HEK293T (cell line): ENCODE data around the gene INPP5E.

ENCODE experiments used
- CTCF ChIA-PET: fragments of 350-600 bp; formaldehyde crosslinking; extraction: SDS; loops from one replicate; lab custom pipeline; 2021; ENCODE audit warnings: antibody characterized with exemption, inconsistent platforms; lab: Yijun Ruan, JAX
- POLR2A ChIA-PET: fragments of 350-600 bp; formaldehyde crosslinking; extraction: SDS; loops from one replicate; lab custom pipeline; 2020; ENCODE audit warnings: antibody characterized with exemption, inconsistent platforms; lab: Yijun Ruan, JAX
- DNase-seq: peaks from one replicate; pipeline ENCODE4 v3.0.0; 2012; ENCODE audit warnings: mixed read lengths; ENCODE audit errors: extremely low spot score
- ARNT ChIP-seq: fragments of 450-650 bp; IDR thresholded peaks from 2 replicates; pipeline ENCODE4 v1.6.1; 2017; ENCODE audit warnings: mild to moderate bottlenecking
- BHLHE40 ChIP-seq: fragments of 450-650 bp; IDR thresholded peaks from 2 replicates; pipeline ENCODE4 v1.6.1; 2016; ENCODE audit warnings: mild to moderate bottlenecking, moderate library complexity, borderline replicate concordance
- CTBP1 ChIP-seq: fragments of 450-650 bp; IDR thresholded peaks from 2 replicates; pipeline ENCODE4 v1.6.1; 2016; ENCODE audit warnings: borderline replicate concordance
- ELF4 ChIP-seq: fragments of 450-650 bp; IDR thresholded peaks from 2 replicates; pipeline ENCODE4 v1.6.1; 2017; ENCODE audit warnings: antibody characterized with exemption
- FOXA1 ChIP-seq: fragments of 450-650 bp; IDR thresholded peaks from 2 replicates; pipeline ENCODE4 v1.6.1; 2016; ENCODE audit warnings: mild to moderate bottlenecking
- FOXK2 ChIP-seq: fragments of 450-650 bp; IDR thresholded peaks from 2 replicates; pipeline ENCODE4 v1.6.1; 2016; ENCODE audit warnings: mild to moderate bottlenecking
- FOXM1 ChIP-seq: fragments of 450-650 bp; IDR thresholded peaks from 2 replicates; pipeline ENCODE4 v1.6.1; 2017; ENCODE audit warnings: mild to moderate bottlenecking, borderline replicate concordance
- HDGF ChIP-seq: fragments of 450-650 bp; IDR thresholded peaks from 2 replicates; pipeline ENCODE4 v1.6.1; 2017; ENCODE audit warnings: antibody characterized with exemption, borderline replicate concordance
- L3MBTL2 ChIP-seq: fragments of 450-650 bp; conservative IDR thresholded peaks from 2 replicates; pipeline ENCODE4 v1.6.1; 2016; ENCODE audit warnings: mild to moderate bottlenecking
- LEF1 ChIP-seq: fragments of 450-650 bp; IDR thresholded peaks from 2 replicates; pipeline ENCODE4 v1.6.1; 2017; ENCODE audit warnings: mild to moderate bottlenecking, borderline replicate concordance
- NFRKB ChIP-seq: fragments of 450-650 bp; IDR thresholded peaks from 2 replicates; pipeline ENCODE4 v1.6.1; 2016; ENCODE audit warnings: mild to moderate bottlenecking, moderate library complexity
- SP1 ChIP-seq: fragments of 450-650 bp; IDR thresholded peaks from 2 replicates; pipeline ENCODE4 v1.6.1; 2017
- SUZ12 ChIP-seq: fragments of 450-650 bp; IDR thresholded peaks from 2 replicates; pipeline ENCODE4 v1.6.1; 2016; ENCODE audit warnings: mild to moderate bottlenecking
- TARDBP ChIP-seq: fragments of 450-650 bp; IDR thresholded peaks from 2 replicates; pipeline ENCODE4 v1.6.1; 2016
- ZNF384 ChIP-seq: fragments of 450-650 bp; IDR thresholded peaks from 2 replicates; pipeline ENCODE4 v1.6.1; 2016
- TF ChIP-seq, protein P1 (sequence below): fragments of 450-650 bp; IDR thresholded peaks from 2 replicates; pipeline ENCODE4 v1.6.1; 2016

INPP5E gene

DNA sequence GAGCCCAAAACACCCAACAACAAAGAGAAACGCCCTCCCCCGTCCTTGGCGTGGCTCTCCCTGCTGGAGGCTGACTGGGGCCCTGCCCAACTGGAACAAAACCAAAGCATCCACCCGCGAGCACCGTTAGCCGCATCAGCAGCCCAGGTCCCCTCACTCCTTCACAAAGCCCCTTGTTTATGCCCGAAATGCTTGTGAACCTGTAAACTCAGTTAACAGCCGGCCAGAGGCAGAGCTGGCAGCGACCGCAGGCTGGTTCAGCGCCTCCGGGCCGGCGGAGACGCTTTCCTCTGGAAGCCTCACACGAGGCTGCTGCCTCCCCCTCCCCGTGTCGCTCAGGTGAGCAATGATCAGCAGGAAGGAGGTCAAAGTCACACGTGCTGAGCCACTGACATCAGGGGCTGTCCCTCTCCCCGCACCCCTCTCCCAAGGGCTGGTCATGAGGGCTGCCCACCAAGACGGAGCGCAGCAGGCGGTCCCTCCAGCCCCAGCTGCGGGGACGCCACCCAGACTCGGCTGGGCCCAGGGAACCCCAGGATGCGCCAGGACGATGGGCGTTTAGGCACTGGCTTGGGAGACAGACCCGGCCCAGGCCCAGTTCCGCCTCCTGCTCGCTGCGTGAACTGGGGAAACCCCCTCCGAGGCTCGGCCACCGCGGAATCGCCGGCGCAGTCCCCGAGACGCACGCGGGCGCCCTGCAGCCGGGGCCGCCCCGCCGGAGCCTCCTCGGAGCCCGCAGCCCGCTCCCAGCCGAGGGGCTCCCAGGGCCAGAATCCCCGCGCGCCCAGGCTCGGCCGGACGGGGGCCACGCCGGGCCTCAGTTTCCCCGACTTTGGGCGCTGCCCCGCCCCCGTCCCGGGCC lies 40.2 kb downstream of the INPP5E start:
- CTCF ChIA-PET = no interaction called here

DNA sequence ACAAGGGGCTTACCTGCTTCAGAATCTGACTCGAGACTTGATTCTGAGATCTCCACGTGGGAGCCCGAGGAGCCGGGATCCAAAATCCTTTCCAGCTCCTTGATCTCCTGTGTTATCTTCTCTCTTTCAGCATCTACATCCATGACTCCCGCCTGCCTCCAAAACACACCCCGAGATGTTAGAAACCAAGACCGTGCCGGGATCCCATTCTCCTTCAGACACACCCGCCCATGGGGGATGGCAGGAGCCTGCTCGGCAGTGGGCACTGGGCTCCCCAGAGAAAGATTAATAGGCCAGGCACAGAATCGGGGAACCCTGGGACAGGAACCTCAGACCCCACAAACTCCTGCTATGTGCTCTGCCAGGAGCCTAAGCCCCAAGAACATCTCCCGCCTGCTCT lies 41.4 kb downstream of the INPP5E start:
- TF ChIP-seq FOXM1 = no peak
- no peak for TF ChIP-seq FOXA1
- TF ChIP-seq TARDBP = no peak
- no peak for TF ChIP-seq SUZ12
- TF ChIP-seq ELF4 = no peak
- TF ChIP-seq, protein P1, sequence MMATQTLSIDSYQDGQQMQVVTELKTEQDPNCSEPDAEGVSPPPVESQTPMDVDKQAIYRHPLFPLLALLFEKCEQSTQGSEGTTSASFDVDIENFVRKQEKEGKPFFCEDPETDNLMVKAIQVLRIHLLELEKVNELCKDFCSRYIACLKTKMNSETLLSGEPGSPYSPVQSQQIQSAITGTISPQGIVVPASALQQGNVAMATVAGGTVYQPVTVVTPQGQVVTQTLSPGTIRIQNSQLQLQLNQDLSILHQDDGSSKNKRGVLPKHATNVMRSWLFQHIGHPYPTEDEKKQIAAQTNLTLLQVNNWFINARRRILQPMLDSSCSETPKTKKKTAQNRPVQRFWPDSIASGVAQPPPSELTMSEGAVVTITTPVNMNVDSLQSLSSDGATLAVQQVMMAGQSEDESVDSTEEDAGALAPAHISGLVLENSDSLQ = no peak
- no peak for TF ChIP-seq BHLHE40
- no peak for TF ChIP-seq FOXK2
- no peak for DNase-seq
- CTCF ChIA-PET = no interaction called here
- POLR2A ChIA-PET = interaction anchor here (1.3 kb wide), 1 partner anchor 11 kb away, joined by 3 read pairs; no protein-coding TSS in a partner anchor

More for the DNA sequence above, 40.2 kb downstream of the INPP5E start:
- POLR2A ChIA-PET = interaction anchor here (0.5 to 1.3 kb wide), 2 partner anchors 10 to 20 kb away, joined by 3 read pairs; no protein-coding TSS in a partner anchor
- peak; percentile 27 for DNase-seq
- TF ChIP-seq ARNT (no peak), L3MBTL2 (no peak), HDGF (no peak), LEF1 (no peak), FOXA1 (no peak), TARDBP (no peak), BHLHE40 (no peak), ELF4 (no peak)

DNA sequence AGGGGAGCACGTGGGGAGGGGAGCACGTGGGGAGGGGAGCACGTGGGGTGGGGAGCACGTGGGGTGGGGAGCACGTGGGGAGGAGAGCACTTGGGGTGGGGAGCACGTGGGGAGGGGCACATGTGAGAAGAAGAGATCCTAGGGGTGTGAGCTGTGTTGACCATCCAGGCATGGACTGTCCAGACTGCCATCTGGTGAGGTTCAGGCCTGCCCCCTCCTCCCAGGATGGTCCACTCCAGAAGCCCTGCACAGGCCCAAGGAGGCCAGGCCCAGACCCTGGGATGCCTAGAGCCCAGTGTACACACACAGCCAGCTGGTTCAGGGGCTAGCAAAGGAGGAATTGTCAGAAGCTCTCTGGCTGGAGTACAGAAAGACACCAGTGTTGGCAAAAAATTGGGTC lies 42.0 kb downstream of the INPP5E start:
- POLR2A ChIA-PET = interaction anchor here (1.0 kb wide), 1 partner anchor 35 kb away, joined by 4 read pairs; no protein-coding TSS in a partner anchor
- no peak for TF ChIP-seq FOXM1
- no peak for TF ChIP-seq HDGF
- no peak for TF ChIP-seq ZNF384
- no peak for TF ChIP-seq FOXK2
- no peak for TF ChIP-seq CTBP1
- no peak for TF ChIP-seq L3MBTL2
- TF ChIP-seq NFRKB = no peak
- TF ChIP-seq LEF1 = no peak
- CTCF ChIA-PET = no interaction called here
- DNase-seq = no peak

DNA sequence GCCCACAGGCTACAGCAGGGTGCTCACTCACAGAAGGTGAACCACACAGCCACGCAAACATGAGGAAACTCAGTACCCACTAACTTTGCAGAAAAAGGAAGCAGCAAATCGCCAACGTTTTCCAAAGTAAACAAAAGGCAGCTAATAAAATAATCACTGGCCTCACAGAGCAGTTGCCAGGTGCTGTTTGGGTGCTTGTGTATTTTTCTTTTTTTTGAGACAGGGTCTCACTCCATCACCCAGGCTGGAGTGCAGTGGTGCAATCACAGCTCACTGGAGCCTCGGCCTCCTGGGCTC lies 43.5 kb downstream of the INPP5E start:
- ChIA-PET CTCF (interaction anchor here (0.6 kb wide), 1 partner anchor 83 kb away, joined by 6 read pairs; no protein-coding TSS in a partner anchor), POLR2A (no interaction called here)
- DNase-seq = no peak
- TF ChIP-seq L3MBTL2 (no peak), FOXA1 (no peak), CTBP1 (no peak), SP1 (no peak), ELF4 (no peak), TARDBP (no peak), SUZ12 (no peak), FOXK2 (no peak), BHLHE40 (no peak), FOXM1 (no peak), LEF1 (no peak)
- TF ChIP-seq, protein P1 = no peak

DNA sequence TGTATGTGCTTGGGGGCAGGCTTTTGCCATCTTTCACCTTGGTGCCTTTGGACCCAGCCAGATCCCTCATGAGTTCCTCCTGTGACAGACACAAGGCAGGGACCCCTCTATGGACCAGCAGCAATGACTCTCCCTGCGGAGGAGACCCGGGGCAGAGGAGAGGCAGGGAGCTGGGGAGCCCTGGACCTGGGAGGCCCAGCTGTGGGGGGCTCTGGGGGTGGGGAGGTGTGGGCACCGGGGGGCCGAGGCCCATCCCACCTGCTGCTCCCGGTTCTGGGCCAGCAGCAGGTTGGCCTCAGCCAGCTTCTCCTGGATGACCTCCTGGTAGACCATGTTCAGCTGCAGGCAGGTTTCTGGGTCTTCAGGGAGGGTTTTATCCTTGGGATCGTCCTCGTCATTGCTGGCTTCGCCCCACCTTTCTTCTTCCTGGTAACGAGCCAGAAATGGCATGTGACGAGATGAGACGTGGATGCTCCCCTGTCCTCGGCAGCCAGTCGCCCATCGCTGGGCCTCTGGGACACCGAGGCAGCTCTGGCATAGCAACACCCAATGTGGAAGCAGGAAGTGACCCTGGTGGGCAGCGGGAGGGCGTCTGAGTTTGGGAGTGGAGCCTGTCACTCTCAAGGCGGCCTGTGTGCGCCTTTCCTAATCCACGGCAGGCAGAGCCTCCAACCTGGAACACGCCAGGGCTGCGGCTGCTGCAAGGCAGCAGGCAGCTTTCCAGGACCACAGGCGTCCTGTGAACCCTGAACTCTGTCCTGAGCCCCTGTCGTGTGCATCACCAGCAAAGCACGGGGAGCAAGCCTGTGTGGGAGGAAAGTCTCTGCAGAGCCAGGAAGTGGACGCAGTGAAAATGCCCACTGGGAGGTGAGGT lies 44.1 kb downstream of the INPP5E start:
- ChIA-PET POLR2A (no interaction called here), CTCF (no interaction called here)
- TF ChIP-seq FOXM1 (no peak), NFRKB (no peak), ARNT (no peak), FOXK2 (no peak), SP1 (no peak), ELF4 (no peak), LEF1 (no peak), TARDBP (no peak), HDGF (no peak), L3MBTL2 (no peak), CTBP1 (no peak), ZNF384 (no peak)
- TF ChIP-seq, protein P1 = no peak

DNA sequence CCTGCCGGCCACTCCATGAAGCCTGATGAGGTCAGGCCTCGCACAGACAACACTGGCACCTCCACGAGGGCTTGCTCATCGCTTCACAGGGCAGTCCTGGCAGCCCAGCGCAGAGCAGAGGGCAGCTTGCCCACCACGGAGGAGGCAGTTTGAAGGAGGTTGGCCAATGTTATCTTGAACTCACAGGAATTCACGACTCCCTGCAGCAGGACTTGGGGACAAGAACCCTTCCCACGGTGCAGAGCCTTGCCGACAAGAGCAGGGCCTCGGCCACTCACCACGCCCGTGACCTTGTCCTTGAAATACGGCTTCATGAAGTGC lies 44.7 kb downstream of the INPP5E start:
- ChIA-PET POLR2A (no interaction called here), CTCF (no interaction called here)
- no peak for DNase-seq
- TF ChIP-seq ARNT (no peak), ZNF384 (no peak), LEF1 (no peak), TARDBP (no peak), SUZ12 (no peak), CTBP1 (no peak), BHLHE40 (no peak)

More for the DNA sequence above, 44.1 kb downstream of the INPP5E start:
- DNase-seq = no peak
